AG10803 (cell line): Measurements from ENCODE around the gene AP1B1.

Source experiments
- DNase-seq: peaks from one replicate; pipeline ENCODE4 v3.0.0; 2010; ENCODE audit warnings: low read depth
- H3K4me3 ChIP-seq: 2 replicates; pipeline ENCODE4 v1.5.1; 2011; ENCODE audit warnings: mild to moderate bottlenecking, low read length, control low read depth
- CTCF ChIP-seq: conservative IDR thresholded peaks from 2 replicates; pipeline ENCODE4 v1.5.1; 2011; ENCODE audit warnings: mild to moderate bottlenecking, low read length, control low read depth, inconsistent platforms

The AP1B1 gene

GRCh38 chr22:29385748-29386147 is 2.6 kb downstream of the AP1B1 start:
- TF ChIP-seq CTCF, result no peak
- DNase-seq, result no peak
- no peak overlapping the region for H3K4me3 ChIP-seq

- no peak for TF ChIP-seq CTCF
- H3K4me3 ChIP-seq, result no peak overlapping the region
- no peak for DNase-seq
Measured at GRCh38 chr22:29385151-29385704, 3.1 kb downstream of the AP1B1 start.

- no peak overlapping the region for H3K4me3 ChIP-seq
- DNase-seq, result no peak
- TF ChIP-seq CTCF, result no peak
Measured at GRCh38 chr22:29383740-29384139, 4.6 kb downstream of the AP1B1 start.

- no peak for DNase-seq
- no peak overlapping the region for H3K4me3 ChIP-seq
- TF ChIP-seq CTCF, result no peak
Measured at GRCh38 chr22:29382580-29383302, 5.6 kb downstream of the AP1B1 start.

- no peak for DNase-seq
- H3K4me3 ChIP-seq, result no peak overlapping the region
- TF ChIP-seq CTCF, result no peak
Measured at GRCh38 chr22:29380856-29381255, 7.5 kb downstream of the AP1B1 start.

- no peak for TF ChIP-seq CTCF
- peak; percentile 6 for DNase-seq
- H3K4me3 ChIP-seq, result no peak overlapping the region
Measured at GRCh38 chr22:29380032-29380781, 8.2 kb downstream of the AP1B1 start.
